ENCODE measurements around the gene COPE.
"Not testable (repeated sequence)": the region's sequence is repeated elsewhere in the genome, so short reads cannot be mapped to it uniquely, and the experiment has no call there.

COPE gene

GRCh38 chr19:18924684-18925213, 5.6 kb upstream of the COPE start:
- TF ChIP-seq Cebpa-rat (IDR thresholded peaks at IDR 0.05): no peak
- Histone ChIP-seq H3K4me3 (no peak overlapping the region), H3K9ac (no peak overlapping the region), H3K9me3 (no peaks in the 10 kb centered on the region), H3K36me3 (peaks cover 94% of the 10 kb centered on the region), H3K27me3 (no peaks in the 10 kb centered on the region), H3K4me1 (peaks cover 12% of the 10 kb centered on the region), H4K20me1 (peaks cover 78% of the 10 kb centered on the region), H3K4me2 (no peak overlapping the region), H3K27ac (no peak overlapping the region)

- Histone ChIP-seq H3K4me1 (peaks cover 23% of the 10 kb centered on the region), H3K4me3 (no peak overlapping the region), H3K27ac (no peak overlapping the region), H3K9ac (no peak overlapping the region), H4K20me1 (peaks cover 60% of the 10 kb centered on the region), H3K27me3 (no peaks in the 10 kb centered on the region), H3K9me3 (no peaks in the 10 kb centered on the region), H3K36me3 (peaks cover 70% of the 10 kb centered on the region), H3K4me2 (no peak overlapping the region)
- no peak for TF ChIP-seq Cebpa-rat (IDR thresholded peaks at IDR 0.05)
These were observed 3.2 kb upstream of the COPE start for GRCh38 chr19:18922228-18922985.

- H3K27me3 ChIP-seq: no peaks in the 10 kb centered on the region
- H3K4me2 ChIP-seq: no peak overlapping the region
- no peak overlapping the region for H3K4me3 ChIP-seq
- peaks cover 60% of the 10 kb centered on the region for H4K20me1 ChIP-seq
- no peak for TF ChIP-seq Cebpa-rat (IDR thresholded peaks at IDR 0.05)
- H3K9ac ChIP-seq: no peak overlapping the region
- peaks cover 62% of the 10 kb centered on the region for H3K36me3 ChIP-seq
- no peak overlapping the region for H3K27ac ChIP-seq
- no peaks in the 10 kb centered on the region for H3K9me3 ChIP-seq
- H3K4me1 ChIP-seq: peaks cover 32% of the 10 kb centered on the region
These were observed 2.4 kb upstream of the COPE start for GRCh38 chr19:18921593-18921992.

- peaks cover 50% of the 10 kb centered on the region for H3K36me3 ChIP-seq
- H3K27me3 ChIP-seq: no peaks in the 10 kb centered on the region
- H3K27ac ChIP-seq: peak overlapping the region; percentile 71
- H3K4me2 ChIP-seq: peak overlapping the region; percentile 95
- peaks cover 64% of the 10 kb centered on the region for H4K20me1 ChIP-seq
- H3K4me3 ChIP-seq: peak overlapping the region; percentile 95
- peaks cover 44% of the 10 kb centered on the region for H3K4me1 ChIP-seq
- no peak for TF ChIP-seq Cebpa-rat (IDR thresholded peaks at IDR 0.05)
- H3K9ac ChIP-seq: peak overlapping the region; percentile 86
- no peaks in the 10 kb centered on the region for H3K9me3 ChIP-seq
These were observed 1.2 kb upstream of the COPE start for GRCh38 chr19:18920400-18920799.

GRCh38 chr19:18919900-18920214, 670 bp upstream of the COPE start:
- Histone ChIP-seq H3K4me1 (peaks cover 49% of the 10 kb centered on the region), H3K27me3 (no peaks in the 10 kb centered on the region), H4K20me1 (peaks cover 64% of the 10 kb centered on the region), H3K4me3 (peak overlapping the region; percentile 95), H3K9ac (peak overlapping the region; percentile 86), H3K36me3 (peaks cover 47% of the 10 kb centered on the region), H3K4me2 (peak overlapping the region; percentile 95), H3K27ac (peak overlapping the region; percentile 71), H3K9me3 (no peaks in the 10 kb centered on the region)
- no peak for TF ChIP-seq Cebpa-rat (IDR thresholded peaks at IDR 0.05)

GRCh38 chr19:18917593-18917992, 1.6 kb downstream of the COPE start:
- H3K9me3 ChIP-seq, H3K27ac ChIP-seq, H3K27me3 ChIP-seq: not testable (repeated sequence)
- peak overlapping the region; percentile 83 for H3K4me2 ChIP-seq
- peaks cover 64% of the 10 kb centered on the region for H4K20me1 ChIP-seq
- peaks cover 65% of the 10 kb centered on the region for H3K4me1 ChIP-seq
- 0 out of 2 replicates have a peak overlapping the region, but pooled peaks have one; percentile 95 for H3K4me3 ChIP-seq
- peaks cover 47% of the 10 kb centered on the region for H3K36me3 ChIP-seq
- H3K9ac ChIP-seq: peak overlapping the region; percentile 92; the same call in 1 of the 2 replicates

GRCh38 chr19:18915639-18916038, 3.5 kb downstream of the COPE start:
- Histone ChIP-seq H3K27ac (peak overlapping the region; percentile 52), H3K4me3 (peak overlapping the region; percentile 42; the same call in 1 of the 2 replicates), H3K4me1 (peaks cover 68% of the 10 kb centered on the region), H3K9ac (peak overlapping the region; percentile 57; the same call in 1 of the 2 replicates), H3K9me3 (no peaks in the 10 kb centered on the region), H3K27me3 (no peaks in the 10 kb centered on the region), H3K4me2 (peak overlapping the region; percentile 92), H3K36me3 (peaks cover 44% of the 10 kb centered on the region), H4K20me1 (peaks cover 61% of the 10 kb centered on the region)
- TF ChIP-seq Cebpa-rat (IDR thresholded peaks at IDR 0.05): no peak

GRCh38 chr19:18913466-18913865, 5.7 kb downstream of the COPE start:
- H3K36me3 ChIP-seq: peaks cover 62% of the 10 kb centered on the region
- peak overlapping the region; percentile 54 for H3K9ac ChIP-seq
- peaks cover 71% of the 10 kb centered on the region for H4K20me1 ChIP-seq
- H3K4me1 ChIP-seq: peaks cover 60% of the 10 kb centered on the region
- TF ChIP-seq Cebpa-rat (IDR thresholded peaks at IDR 0.05): no peak
- H3K4me2 ChIP-seq: 0 out of 2 replicates have a peak overlapping the region, but pooled peaks have one; percentile 17
- H3K4me3 ChIP-seq: no peak overlapping the region
- 0 out of 2 replicates have a peak overlapping the region, but pooled peaks have one; percentile 22 for H3K27ac ChIP-seq
- no peaks in the 10 kb centered on the region for H3K27me3 ChIP-seq
- H3K9me3 ChIP-seq: no peaks in the 10 kb centered on the region

GRCh38 chr19:18912933-18913332, 6.3 kb downstream of the COPE start:
- H4K20me1 ChIP-seq: peaks cover 71% of the 10 kb centered on the region
- no peaks in the 10 kb centered on the region for H3K27me3 ChIP-seq
- no peak overlapping the region for H3K4me3 ChIP-seq
- no peak overlapping the region for H3K9ac ChIP-seq
- H3K27ac ChIP-seq: 0 out of 2 replicates have a peak overlapping the region, but pooled peaks have one; percentile 22
- H3K36me3 ChIP-seq: peaks cover 66% of the 10 kb centered on the region
- H3K4me1 ChIP-seq: peaks cover 55% of the 10 kb centered on the region
- no peaks in the 10 kb centered on the region for H3K9me3 ChIP-seq
- no peak for TF ChIP-seq Cebpa-rat (IDR thresholded peaks at IDR 0.05)
- H3K4me2 ChIP-seq: no peak overlapping the region

- no peak for TF ChIP-seq Cebpa-rat (IDR thresholded peaks at IDR 0.05)
- Histone ChIP-seq H3K9me3 (no peaks in the 10 kb centered on the region), H3K36me3 (peaks cover 86% of the 10 kb centered on the region), H3K4me1 (peaks cover 35% of the 10 kb centered on the region), H3K27ac (0 out of 2 replicates have a peak overlapping the region, but pooled peaks have one; percentile 9), H3K4me3 (no peak overlapping the region), H3K27me3 (no peaks in the 10 kb centered on the region), H3K4me2 (peak overlapping the region; percentile 40), H4K20me1 (peaks cover 77% of the 10 kb centered on the region), H3K9ac (no peak overlapping the region)
These were observed 8.3 kb downstream of the COPE start for GRCh38 chr19:18910801-18911436.
